Activated CD8-positive, alpha-beta memory T cell treated with anti-CD3 and anti-CD28 coated beads, Interleukin-2, amount 50 U/mL, for 1 hour (primary cell): ENCODE results near the gene TMEM176A.
"Not testable (repeated sequence)": the region's sequence is repeated elsewhere in the genome, so short reads cannot be mapped to it uniquely, and the experiment has no call there.

Experiments
- DNase-seq: peaks from one replicate; pipeline ENCODE4 v3.0.0-alpha.2; 2020; ENCODE audit errors: extremely low read depth

The TMEM176A gene

GRCh38 chr7:150800581-150801241 is at the start of gene TMEM176A:
Gene TMEM176A, plus strand, starts transcription at chr7:150800769. Its CDS starts 782 bp downstream, at chr7:150801551.
- no peak for DNase-seq

- DNase-seq = no peak
These were observed 48.9 kb upstream of the TMEM176A start for GRCh38 chr7:150751702-150752101.

- DNase-seq = no peak
These were observed 47.3 kb upstream of the TMEM176A start for GRCh38 chr7:150753239-150753638.

- DNase-seq = no peak
These were observed 46.6 kb upstream of the TMEM176A start for GRCh38 chr7:150753826-150754603.

- no peak for DNase-seq
These were observed 45.6 kb upstream of the TMEM176A start for GRCh38 chr7:150754951-150755350.

- DNase-seq = peak; percentile 71
These were observed 45.0 kb upstream of the TMEM176A start for GRCh38 chr7:150755473-150756099.

GRCh38 chr7:150756166-150756565 is 44.4 kb upstream of the TMEM176A start:
- no peak for DNase-seq

- no peak for DNase-seq
These were observed 43.7 kb upstream of the TMEM176A start for GRCh38 chr7:150756858-150757257.

GRCh38 chr7:150759479-150759878 is 41.1 kb upstream of the TMEM176A start:
- no peak for DNase-seq

- DNase-seq = no peak
These were observed 34.2 kb upstream of the TMEM176A start for GRCh38 chr7:150766334-150766709.

GRCh38 chr7:150769768-150770167 is 30.8 kb upstream of the TMEM176A start:
- DNase-seq = no peak

- not testable (repeated sequence) for DNase-seq
These were observed 26.4 kb upstream of the TMEM176A start for GRCh38 chr7:150774131-150774530.

GRCh38 chr7:150778014-150778737 is 22.4 kb upstream of the TMEM176A start:
- DNase-seq = no peak

- DNase-seq = peak; percentile 29
These were observed 21.7 kb upstream of the TMEM176A start for GRCh38 chr7:150778738-150779301.

GRCh38 chr7:150780292-150780691 is 20.3 kb upstream of the TMEM176A start:
- no peak for DNase-seq

GRCh38 chr7:150781103-150781502 is 19.5 kb upstream of the TMEM176A start:
- DNase-seq = no peak

- no peak for DNase-seq
These were observed 18.6 kb upstream of the TMEM176A start for GRCh38 chr7:150781961-150782360.

- no peak for DNase-seq
These were observed 16.3 kb upstream of the TMEM176A start for GRCh38 chr7:150784120-150784736.

- no peak for DNase-seq
These were observed 15.6 kb upstream of the TMEM176A start for GRCh38 chr7:150784954-150785353.

- no peak for DNase-seq
These were observed 13.0 kb upstream of the TMEM176A start for GRCh38 chr7:150787321-150788281.
